ENCODE measurements around the gene OGFOD1. TPM values are rescaled to one million over a fixed set of nuclear protein-coding genes. Genes with fewer than 3 reads are reported as not detected.

The OGFOD1 gene
- 16.8 TPM for total RNA-seq

GRCh38 chr16:56450986-56451752 lies at the start of gene OGFOD1, which contains the start of gene NUDT21:
Gene OGFOD1, plus strand, starts transcription at chr16:56451554. Its CDS starts 59 bp downstream, at chr16:56451613.
Gene NUDT21, minus strand, starts transcription at chr16:56451332. Its CDS starts 130 bp downstream, at chr16:56451202.

GRCh38 chr16:56425439-56425832 lies 25.9 kb upstream of the OGFOD1 start, which contains the start of gene AMFR:
Gene AMFR, minus strand, starts transcription at chr16:56425545. Its CDS starts 218 bp downstream, at chr16:56425327.

GRCh38 chr16:56519459-56520250 lies 68.3 kb downstream of the OGFOD1 start, which contains the start of gene BBS2:
Gene BBS2, minus strand, starts transcription at chr16:56520024. Its CDS starts 162 bp downstream, at chr16:56519862.

Other genes with a start within 250 kb of the OGFOD1 start
- gene AMFR, start 26.0 kb upstream of the OGFOD1 start, total RNA-seq, result 141 TPM
- 162 TPM for gene NUDT21, start 222 bp upstream of the OGFOD1 start, total RNA-seq
- 73.3 TPM for gene BBS2, start 68.5 kb downstream of the OGFOD1 start, total RNA-seq
- gene MT4, start 113.5 kb downstream of the OGFOD1 start, total RNA-seq, result not detected
- 2.6 TPM for gene MT3, start 138.0 kb downstream of the OGFOD1 start, total RNA-seq
- 9.9 TPM for gene MT2A, start 157.0 kb downstream of the OGFOD1 start, total RNA-seq
- 17.2 TPM for gene MT1E, start 174.2 kb downstream of the OGFOD1 start, total RNA-seq
- 1.5 TPM for gene MT1M, start 181.1 kb downstream of the OGFOD1 start, total RNA-seq
- gene MT1A, start 187.1 kb downstream of the OGFOD1 start, total RNA-seq, result not detected
- not detected for gene MT1B, start 200.3 kb downstream of the OGFOD1 start, total RNA-seq
- gene MT1F, start 206.4 kb downstream of the OGFOD1 start, total RNA-seq, result 15.8 TPM
- gene MT1G, start 216.5 kb downstream of the OGFOD1 start, total RNA-seq, result 40.0 TPM
- 18.5 TPM for gene MT1H, start 218.3 kb downstream of the OGFOD1 start, total RNA-seq
- gene MT1X, start 230.9 kb downstream of the OGFOD1 start, total RNA-seq, result 37.8 TPM